Head of caudate nucleus (tissue), 42 donors: Measurements from ENCODE around the gene SLC44A1.

Experiments used
- DNase-seq, 42 donors: peaks; one replicate each; pipeline versions ENCODE4 v3.0.0 to v3.0.0-alpha.2; 2020 to 2021; ENCODE audit warnings: mixed read lengths in 7 of 42
- intact Hi-C: fragments of 100-400 bp; cut with DNase I; formaldehyde crosslinking; loops from one replicate; pipeline ENCODE4 v1.15.0; 2022

Gene SLC44A1

DNA sequence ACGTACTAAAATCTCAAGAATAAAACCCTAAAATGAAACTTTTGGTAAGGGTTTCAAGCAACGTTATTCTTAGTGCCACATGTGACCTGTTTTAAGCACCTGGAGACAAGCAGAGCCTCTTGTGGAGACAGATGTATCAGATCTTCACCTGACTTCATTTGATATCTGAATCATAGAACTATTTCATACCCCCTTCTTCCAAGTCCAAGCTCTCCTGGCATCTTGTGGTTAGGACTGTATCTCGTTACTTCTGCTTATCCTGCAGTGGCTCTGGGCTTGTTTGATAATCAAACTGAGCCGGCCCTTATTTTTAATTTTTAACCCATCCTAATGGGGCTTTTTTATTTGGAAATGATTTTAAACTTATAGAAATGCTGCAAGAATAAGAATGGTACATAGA lies 192.3 kb downstream of the SLC44A1 start:
- intact Hi-C loops, result no loop called here
- no peak for DNase-seq

DNA sequence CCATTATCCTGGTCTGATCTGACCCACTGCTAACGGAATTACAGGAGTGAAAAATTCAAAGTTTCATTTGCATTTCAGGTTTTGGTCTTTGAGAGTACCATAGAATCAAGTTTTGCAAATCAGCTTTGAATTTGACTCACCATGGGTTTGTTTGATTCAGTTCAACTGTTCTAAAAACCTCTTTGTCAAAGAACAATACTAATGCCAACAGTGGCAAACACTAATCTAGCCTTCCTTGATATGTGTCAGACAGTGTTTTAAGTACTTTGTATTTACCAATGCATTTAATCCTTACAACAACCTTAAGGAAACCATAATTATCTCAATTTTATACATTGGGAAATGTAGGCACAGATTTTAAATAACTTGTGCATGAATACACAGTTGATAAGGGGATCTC lies 193.3 kb downstream of the SLC44A1 start:
- intact Hi-C loops, result no loop called here
- DNase-seq, result no peak

DNA sequence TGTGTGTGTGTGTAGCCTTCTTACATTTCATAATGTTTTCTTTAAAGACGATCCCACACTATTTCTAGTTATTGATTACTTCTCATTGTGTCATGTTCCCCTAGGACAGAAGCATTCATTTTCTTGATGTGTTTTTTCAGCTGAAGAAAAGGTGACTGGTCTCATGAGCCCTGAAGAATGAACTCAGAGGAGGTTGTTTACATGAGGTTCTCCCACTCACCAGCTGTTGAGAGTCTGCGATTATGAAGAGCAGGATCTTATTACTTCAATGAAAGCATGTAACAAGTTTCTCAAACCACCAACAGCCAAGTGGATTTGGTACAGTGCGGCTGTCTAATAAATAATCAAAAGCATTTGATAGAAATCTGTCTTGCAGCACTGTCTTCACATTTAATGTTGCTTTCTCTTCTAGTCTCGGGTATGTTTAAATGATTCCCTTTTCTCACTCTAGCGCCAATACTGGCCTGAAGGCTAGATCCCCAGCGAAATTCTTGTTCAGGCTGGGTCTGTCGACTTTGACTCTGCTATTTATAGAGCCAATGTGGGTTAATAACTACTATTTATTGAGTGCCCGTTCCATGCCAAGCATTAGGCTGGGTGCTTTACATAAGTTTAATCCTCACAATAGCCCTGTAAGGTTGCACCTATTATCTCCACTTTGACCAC lies 193.8 kb downstream of the SLC44A1 start:
- DNase-seq, result no peak
- intact Hi-C loops, result no loop called here

DNA sequence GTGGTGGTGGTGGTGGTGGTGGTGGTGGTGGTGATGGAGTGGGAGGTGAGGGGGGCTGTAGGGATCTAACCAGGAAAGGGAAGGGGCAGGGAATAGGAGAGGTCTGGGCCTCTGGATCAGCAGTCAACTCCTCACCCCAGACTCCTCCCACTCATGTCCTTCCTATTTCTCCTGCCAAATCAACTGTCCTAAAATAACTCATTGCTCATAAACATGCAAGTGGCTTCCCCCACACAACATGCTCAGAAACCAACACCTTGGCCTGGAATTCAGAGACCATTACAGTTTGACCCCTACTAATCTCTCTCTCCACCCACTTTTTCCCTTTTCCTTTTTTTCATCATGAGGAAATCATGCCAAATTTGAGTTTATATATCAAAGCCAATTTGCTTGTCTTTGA lies 195.0 kb downstream of the SLC44A1 start:
- no peak for DNase-seq
- intact Hi-C loops, result no loop called here

DNA sequence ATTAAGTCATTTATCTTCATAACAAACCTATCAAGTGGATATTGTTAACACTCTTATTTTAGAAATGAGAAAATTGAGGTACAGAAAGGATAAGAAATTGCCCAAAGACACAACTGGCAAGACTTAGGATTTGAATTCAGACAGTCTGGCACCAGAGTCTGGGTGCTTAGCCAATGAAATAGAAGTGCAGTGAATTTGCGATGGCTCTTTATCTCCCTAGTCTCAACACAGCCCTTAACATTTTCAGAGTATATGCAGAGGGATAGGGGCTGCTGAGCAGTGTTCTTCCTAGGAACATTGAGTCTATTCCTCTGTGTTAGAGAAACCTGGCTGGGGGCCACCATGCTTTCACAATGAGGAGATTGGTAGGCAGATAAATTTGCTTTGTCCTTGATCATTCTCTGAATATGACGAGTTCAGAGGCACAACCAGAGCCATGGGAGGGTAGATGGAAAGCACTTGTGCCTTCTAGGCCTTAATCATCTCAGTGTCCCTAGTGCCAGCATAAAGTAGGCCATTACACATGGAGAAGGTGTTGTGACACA lies 197.2 kb downstream of the SLC44A1 start:
- intact Hi-C loops, result no loop called here
- DNase-seq, result peak in 3 of 42 donors; percentile 15 to 74 (median 22)

DNA sequence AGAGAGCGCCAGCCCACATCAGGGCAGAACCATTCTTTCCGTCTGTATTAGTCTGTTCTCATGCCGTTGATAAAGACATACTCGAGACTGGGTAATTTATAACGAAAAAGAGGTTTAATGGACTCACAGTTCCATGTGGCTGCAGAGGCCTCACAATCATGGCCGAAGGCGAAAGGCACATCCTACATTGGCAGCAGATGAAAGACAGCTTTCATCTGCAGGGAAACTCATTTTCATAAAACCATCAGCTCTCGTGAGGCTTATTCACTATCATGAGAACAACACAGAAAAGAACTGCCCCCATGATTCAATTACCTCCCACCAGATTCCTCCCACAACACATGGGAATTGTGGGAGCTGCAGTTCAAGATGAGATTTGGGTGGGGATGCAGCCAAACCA lies 198.7 kb downstream of the SLC44A1 start:
- intact Hi-C loops, result no loop called here
- peak in 5 of 42 donors; percentile 9 to 61 (median 32) for DNase-seq

DNA sequence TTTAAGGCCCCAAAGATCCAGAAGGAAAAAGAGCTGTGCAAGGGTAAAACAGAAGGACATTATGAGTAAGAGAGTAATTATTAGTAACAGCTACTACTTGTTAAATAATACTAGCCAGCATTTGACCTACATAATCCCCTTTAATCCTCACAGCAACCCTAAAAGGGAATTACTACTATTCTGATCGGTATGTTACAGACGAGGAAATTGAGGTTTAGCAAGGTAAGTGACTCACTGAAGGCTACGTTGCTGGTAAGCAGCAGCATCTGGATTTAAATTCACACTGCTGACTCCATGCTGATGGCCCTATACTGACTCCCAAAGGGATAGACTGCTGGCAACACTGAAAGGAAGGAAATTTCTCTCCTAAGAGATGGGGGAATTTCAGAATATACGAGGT lies 199.7 kb downstream of the SLC44A1 start:
- intact Hi-C loops, result no loop called here
- DNase-seq, result no peak

DNA sequence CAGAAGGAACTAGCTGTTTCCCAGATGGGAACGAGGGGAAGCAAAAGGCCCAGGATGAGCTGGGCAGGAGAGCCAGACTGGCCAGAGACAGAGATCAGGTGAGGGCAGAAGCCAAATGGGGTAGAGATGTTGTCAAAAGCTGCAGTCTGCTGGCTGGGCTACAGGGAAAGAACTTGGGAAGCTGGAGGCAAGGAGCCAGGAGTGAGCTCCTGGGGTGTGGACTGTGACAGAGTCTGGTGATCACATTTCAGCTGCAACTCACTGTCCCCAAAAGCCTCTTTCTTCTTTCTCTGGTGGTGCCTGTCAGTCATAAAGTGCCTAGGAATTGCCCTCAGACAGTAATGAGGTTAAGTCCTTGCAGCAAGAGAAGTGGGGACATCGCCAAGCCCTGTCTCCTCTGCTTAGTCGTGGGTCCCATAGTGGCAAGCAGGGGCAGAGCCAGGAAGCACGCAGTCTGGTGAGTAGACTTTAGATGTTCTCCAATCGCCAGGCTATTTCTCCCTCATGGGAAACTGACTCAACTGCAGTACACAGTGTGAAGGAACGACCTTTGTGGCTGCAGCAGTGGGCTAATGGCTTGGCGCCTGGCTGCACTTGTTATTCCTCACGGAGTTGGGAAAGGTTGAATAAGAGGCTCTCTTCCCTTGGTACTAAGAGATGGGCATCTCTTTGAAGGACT lies 200.9 kb downstream of the SLC44A1 start:
- DNase-seq, result peak in 12 of 42 donors; percentile 9 to 64 (median 34)
- intact Hi-C loops, result no loop called here

DNA sequence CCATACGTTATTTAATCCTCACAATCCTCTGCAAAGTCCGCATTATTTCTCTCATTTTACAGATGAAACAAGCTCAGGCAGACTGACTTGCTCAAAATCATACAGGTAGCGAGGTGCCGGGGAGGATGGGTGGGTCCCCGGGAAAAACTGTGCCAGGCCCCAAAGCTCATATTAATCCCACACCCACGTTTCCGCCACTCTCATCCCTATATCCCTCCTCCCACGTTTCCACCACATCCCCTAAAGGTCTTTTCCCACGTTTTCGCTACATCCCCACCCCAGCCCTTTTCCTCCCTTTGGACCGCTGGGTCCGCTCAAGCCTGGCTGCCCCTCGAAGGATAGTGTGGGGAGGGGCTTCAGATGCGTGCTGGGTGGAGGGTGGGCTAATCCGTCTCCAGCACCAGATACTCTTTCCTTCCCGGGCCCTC lies 202.9 kb downstream of the SLC44A1 start:
- intact Hi-C loops, result no loop called here
- DNase-seq, result peak in 18 of 42 donors; percentile 23 to 65 (median 44)

DNA sequence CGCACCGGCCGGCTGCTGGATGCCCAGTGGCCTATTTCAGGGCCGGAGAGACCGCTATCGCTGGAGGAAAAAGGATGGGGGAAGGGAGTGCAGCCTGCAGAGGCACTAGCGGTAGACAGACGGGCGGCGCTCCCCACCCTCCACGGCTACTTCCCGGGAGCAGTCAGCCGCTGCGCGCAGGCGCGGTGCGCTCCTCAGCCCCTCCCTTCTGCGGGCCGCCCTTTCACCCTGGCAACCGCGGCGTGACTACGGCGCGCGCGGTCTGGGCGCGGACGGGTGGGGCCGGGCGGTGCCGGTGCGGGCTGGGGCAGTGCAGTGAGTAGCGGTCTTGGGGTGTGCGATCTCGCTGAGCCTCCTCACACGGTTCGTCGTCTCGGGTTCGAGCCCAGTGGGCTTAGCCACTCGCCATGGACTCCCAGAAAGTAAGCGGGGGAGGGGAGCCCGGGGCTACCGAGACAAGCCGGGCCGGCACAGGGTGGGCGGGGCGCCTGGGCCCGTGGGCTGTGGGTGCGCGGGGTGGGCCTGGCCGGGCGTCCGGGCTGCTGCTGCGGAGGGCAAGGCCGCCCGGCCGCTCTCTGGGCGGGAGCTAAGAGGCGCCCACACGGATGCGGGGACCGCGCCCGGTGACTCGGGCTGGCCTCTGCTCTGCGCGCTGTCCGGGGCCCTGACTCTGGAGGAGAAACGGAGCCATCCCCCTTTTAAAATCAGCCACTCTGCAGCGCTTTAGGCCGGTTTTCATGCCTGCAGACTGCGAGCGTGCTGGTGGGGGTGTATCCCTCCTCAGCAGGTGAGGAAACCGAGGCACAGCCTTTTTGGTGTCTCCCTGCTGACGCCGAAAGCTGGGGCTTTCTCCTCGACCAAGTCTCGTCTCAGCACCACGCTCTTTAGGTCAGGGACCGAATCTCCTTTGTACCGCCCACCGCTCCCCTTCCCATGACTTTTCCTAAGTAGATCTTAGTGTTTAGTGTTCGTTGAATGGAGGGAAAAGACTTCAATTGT lies 203.7 kb downstream of the SLC44A1 start, which contains the start of gene FSD1L:
FSD1L (plus strand) TSS at position 221 of the 999 bp plus-strand sequence; CDS start at position 408, 187 bp downstream.
- intact Hi-C loops, result no loop called here
- peak; percentile 87 to 98 (median 96) for DNase-seq

DNA sequence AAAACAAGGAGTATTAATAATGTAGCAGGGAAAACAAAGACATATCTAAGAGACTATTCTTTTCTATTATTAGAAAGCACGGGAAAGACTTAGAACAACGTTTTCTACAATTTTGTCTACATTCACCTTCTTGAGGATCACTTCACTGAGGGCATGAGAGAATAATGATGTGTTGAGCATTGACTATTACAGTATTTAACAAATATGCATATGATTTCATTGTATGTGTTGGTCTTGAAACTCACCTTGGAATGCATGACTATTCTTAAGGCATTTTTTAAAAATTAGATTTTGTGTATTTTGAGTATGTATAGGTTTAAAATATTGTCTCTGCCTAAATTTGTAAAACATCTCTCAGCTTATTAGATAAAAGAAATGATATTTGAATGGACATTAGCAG lies 204.6 kb downstream of the SLC44A1 start:
- intact Hi-C loops, result no loop called here
- no peak for DNase-seq

DNA sequence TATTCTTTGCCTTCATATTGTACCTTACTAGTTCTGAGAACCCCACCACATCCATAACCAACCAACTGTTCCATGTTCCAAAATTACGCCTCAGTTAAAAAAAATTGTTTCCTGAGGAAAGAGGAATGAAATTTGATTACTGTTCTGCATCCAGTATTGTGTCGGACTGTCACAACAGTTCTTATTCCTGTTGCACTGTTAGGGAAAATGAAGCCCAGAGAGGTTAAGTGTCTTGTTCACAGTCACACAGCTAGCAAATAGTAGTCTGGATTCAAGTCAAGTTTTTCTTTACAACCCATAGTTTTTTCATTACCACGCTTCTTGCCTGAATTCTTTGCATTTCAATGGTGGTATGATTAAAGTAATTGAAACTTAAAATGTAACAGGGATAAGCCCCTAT lies 207.7 kb downstream of the SLC44A1 start:
- DNase-seq, result no peak
- intact Hi-C loops, result no loop called here

DNA sequence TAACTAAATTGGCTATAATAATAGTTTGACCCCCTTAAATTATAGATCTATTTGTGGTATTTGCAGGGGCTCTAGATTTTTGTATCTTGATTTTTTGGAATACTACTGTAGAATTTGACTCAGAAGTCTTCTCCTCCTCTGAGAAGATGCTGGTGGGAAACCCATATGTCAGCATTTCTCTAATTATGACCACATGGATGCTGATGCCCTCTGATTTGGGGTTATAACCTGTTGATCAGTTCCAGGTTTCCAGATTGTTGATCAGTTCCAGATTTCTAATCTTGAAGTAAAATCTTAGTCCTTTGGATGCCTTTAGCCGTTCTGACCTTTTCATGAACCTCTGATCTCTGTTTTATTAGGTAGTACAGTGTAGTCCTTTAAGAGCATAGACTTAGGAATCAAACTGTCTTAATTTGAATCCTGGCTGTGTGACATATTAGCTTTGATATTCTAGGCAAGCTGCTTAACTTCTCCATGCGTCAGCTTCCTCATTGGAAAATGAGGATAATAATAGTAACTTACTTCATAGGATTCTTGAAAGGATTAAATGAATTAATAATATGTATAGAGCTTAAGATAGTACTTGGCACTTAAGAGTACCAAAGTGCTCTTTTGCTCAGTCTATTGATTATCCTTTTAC lies 211.5 kb downstream of the SLC44A1 start:
- intact Hi-C loops, result no loop called here
- DNase-seq, result no peak

DNA sequence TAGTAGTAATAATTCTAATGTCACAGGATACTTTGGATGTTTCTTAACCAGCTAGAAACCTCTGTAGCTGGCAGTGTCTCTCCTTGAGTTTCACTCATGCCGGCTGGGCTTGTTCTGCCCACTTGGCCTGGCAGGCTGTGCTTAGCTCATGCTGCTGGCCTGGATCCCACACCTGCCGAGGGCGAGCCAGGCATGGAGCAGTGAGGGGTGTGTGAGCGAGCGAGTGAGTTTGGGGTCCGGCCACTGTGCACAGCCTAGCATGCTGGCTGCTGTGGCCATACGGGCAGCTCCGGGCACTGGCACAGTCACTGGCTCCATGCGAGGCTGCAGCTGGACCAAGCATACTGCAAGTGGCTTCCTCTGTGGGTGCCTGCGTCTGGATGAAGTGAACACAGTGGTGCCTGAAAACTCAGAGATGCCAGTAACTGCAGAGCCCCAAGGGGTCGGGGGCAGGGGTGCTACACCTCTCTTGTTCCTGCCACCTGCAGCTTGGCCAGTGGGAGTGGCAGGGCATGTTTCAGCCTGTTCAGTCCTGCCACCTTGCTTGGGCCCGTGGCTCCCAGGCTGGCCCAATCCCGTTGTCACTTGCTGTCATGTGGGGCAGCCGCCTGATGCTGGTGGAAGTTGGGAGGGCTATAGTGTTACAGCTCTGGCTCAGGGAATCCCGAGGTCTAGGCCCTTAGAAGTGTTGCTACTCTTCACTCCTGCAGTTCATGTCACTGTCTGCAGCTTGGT lies 213.3 kb downstream of the SLC44A1 start:
- DNase-seq, result peak in 18 of 42 donors; percentile 13 to 67 (median 34)

DNA sequence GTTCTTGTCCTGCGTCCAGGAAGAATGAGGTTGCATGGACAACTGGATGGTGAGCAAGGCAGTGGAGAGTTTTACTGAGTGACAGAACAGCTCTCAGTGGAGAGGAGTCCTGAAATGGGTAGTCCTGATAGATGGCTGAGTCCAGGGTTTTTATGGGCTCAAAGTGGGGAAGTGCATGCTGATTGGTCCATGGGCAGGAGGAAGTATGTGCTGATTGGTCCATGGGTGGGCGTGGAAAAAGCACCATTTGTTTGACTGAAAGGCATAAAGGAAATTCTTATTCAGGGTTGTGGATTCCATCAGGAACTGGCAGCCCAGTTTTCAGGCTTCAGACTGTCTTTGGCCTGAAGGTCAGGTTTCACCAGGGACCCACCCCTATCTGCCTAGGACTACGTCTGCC lies 214.0 kb downstream of the SLC44A1 start:
- no peak for DNase-seq
- intact Hi-C loops, result no loop called here

More for the DNA sequence above, 213.3 kb downstream of the SLC44A1 start:
- intact Hi-C loops, result no loop called here

DNA sequence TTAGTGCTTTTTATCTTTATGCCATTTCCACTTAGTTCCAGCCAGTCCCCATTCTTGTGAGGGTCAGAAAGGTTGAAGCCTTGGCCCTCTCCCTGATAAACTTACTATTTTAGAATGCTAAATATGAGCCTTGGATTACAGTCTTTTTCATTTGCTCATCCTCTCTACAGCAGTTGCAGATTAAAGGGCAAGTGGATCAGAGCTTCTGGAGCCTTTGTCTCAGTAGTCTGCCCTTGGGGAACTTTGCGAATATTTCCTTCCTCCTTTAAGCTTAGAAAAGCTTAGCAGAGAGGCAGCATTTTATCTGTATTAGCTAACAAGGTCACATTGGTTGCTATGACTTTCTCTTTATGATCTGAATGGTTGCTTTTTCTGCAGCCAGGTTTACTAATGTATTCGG lies 214.9 kb downstream of the SLC44A1 start:
- intact Hi-C loops, result no loop called here
- DNase-seq, result no peak

DNA sequence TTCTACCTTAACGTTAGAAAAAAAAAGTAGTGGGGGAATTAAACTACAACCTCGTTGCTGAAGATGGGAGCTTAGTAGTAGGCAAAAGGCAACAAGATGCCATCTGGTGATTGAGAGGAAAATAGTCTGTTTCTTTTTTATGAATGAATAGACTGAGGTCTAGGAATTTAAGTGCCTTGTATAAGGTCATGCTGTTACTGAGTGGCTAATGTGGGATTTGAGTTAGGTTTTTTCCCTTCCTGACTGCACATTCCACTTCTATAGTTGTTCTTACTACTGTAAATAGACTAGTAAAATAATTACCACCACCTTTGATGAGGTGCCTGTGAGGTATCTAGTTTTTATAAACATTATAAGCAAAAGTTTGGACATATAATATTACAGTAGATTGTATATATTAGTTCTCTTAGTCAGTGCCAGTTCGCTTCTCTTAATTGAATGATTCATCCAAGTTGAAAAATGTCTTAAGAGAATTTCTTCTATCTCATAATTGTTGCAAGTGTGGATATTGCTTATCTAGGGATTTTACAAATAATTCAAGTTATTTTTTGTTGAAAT lies 222.5 kb downstream of the SLC44A1 start:
- DNase-seq, result no peak

DNA sequence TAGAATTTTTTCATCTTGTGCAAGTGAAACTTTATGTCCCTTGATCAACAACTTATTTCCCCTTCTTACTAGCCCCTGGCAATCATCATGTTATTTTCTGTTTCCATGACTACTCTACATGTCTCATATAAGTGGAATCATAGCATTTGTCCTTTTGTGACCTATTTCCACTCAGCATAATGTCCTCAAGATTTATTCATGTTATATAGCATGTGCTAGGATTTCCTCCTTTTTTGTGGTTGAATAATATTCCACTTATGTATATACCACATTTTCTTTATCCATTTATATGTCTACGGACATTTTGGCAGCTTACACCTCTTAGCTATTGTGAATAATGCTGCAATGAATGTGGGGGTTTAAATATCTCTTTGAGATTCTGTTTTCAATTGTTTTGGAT lies 224.4 kb downstream of the SLC44A1 start:
- intact Hi-C loops, result no loop called here
- DNase-seq, result no peak

More for the DNA sequence above, 222.5 kb downstream of the SLC44A1 start:
- intact Hi-C loops, result no loop called here
